Activated CD4-positive, alpha-beta T cell treated with anti-CD3 and anti-CD28 coated beads for 24 hours (primary cell): Measurements from ENCODE around the gene PKIG.

Source experiments
- DNase-seq, 2 donors: peaks; one replicate each; pipeline ENCODE4 v3.0.0-alpha.2; 2020; ENCODE audit warnings: low read depth in 2 of 2

PKIG gene

DNA sequence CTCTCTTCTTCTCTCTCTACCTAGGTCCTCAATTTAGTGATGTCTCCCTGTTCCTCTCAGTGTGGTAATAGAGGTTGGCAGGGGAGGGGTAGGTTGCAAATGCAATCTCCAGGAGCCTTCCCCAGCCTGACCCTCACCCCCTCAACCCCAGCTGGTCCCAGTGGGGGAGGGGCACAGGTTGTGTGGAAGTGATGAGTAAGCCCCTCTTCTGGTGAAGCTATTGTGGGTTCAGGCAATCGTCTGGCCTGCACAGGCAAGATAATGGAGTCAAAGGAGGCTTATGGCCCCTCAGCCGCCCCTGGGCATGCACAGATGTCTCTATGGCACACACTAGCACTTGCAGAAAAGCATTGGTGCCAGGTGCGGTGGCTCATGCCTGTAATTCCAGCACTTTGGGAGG, 79.9 kb downstream of the PKIG start:
- no peak for DNase-seq

- no peak for DNase-seq
Observed at GRCh38 chr20:44664131-44664530, 81.8 kb downstream of the PKIG start.

GRCh38 chr20:44666066-44666465, 83.7 kb downstream of the PKIG start:
- DNase-seq, result no peak
